Type B pancreatic cell (in vitro differentiated cells): Measurements from ENCODE around the gene PIP5K1C. TPM values are rescaled to one million over a fixed set of nuclear protein-coding genes. Genes with fewer than 3 reads are reported as not detected.

ENCODE experiments used
- DNase-seq: peaks from one replicate; pipeline ENCODE4 v3.0.0; 2021; ENCODE audit warnings: mixed read lengths; ENCODE audit not compliant: unreplicated experiment; ENCODE audit errors: extremely low spot score
- H3K27ac Mint-ChIP-seq: 2 replicates; pipeline ENCODE4 v1.8.0; 2021; ENCODE audit warnings: mild to moderate bottlenecking, mixed read lengths
- H3K27me3 Mint-ChIP-seq: 2 replicates; pipeline ENCODE4 v1.8.0; 2021; ENCODE audit warnings: mixed read lengths
- H3K36me3 Mint-ChIP-seq: 2 replicates; pipeline ENCODE4 v1.8.0; 2021; ENCODE audit warnings: mixed read lengths
- H3K4me1 Mint-ChIP-seq: one replicate; pipeline ENCODE4 v1.8.0; 2021; ENCODE audit warnings: mixed read lengths; ENCODE audit not compliant: unreplicated experiment
- H3K4me3 Mint-ChIP-seq: 2 replicates; pipeline ENCODE4 v1.8.0; 2021; ENCODE audit warnings: mild to moderate bottlenecking, mixed read lengths
- H3K9me3 Mint-ChIP-seq: 2 replicates; pipeline ENCODE4 v1.8.0; 2021; ENCODE audit warnings: mixed read lengths
- CTCF ChIP-seq: fragments of 200-600 bp; sonication (generic); conservative IDR thresholded peaks from 2 replicates; pipeline ENCODE4 v1.5.0; 2021; ENCODE audit warnings: antibody characterized with exemption, mild to moderate bottlenecking
- total RNA-seq: library from RNA; stranded (reverse); gene quantifications from 2 replicates; pipeline ENCODE4 v1.2.1, GENCODE V29; 2021; ENCODE audit warnings: low replicate concordance

PIP5K1C gene
- total RNA-seq, 1 donor from 2014 or later, result 44.5 TPM

- Mint-ChIP-seq H3K36me3 (no peaks in the 10 kb centered on the region), H3K27me3 (peaks cover 24% of the 10 kb centered on the region), H3K4me1 (peaks cover 3% of the 10 kb centered on the region), H3K9me3 (no peaks in the 10 kb centered on the region), H3K27ac (no peak overlapping the region), H3K4me3 (peak overlapping the region; percentile 85)
- TF ChIP-seq CTCF, result no peak
- DNase-seq, result peak; percentile 93
These were observed 21.0 kb upstream of the PIP5K1C start for GRCh38 chr19:3721131-3721886.

- Mint-ChIP-seq H3K27me3 (peaks cover 24% of the 10 kb centered on the region), H3K27ac (peak overlapping the region; percentile 36), H3K4me1 (peaks cover 3% of the 10 kb centered on the region), H3K9me3 (no peaks in the 10 kb centered on the region), H3K36me3 (no peaks in the 10 kb centered on the region), H3K4me3 (no peak overlapping the region)
- TF ChIP-seq CTCF, result no peak
- DNase-seq, result no peak
These were observed 20.2 kb upstream of the PIP5K1C start for GRCh38 chr19:3720349-3720917.

- no peak for TF ChIP-seq CTCF
- peaks cover 18% of the 10 kb centered on the region for H3K27me3 Mint-ChIP-seq
- no peaks in the 10 kb centered on the region for H3K9me3 Mint-ChIP-seq
- no peaks in the 10 kb centered on the region for H3K36me3 Mint-ChIP-seq
- DNase-seq, result no peak
- peaks cover 3% of the 10 kb centered on the region for H3K4me1 Mint-ChIP-seq
- no peak overlapping the region for H3K4me3 Mint-ChIP-seq
- no peak overlapping the region for H3K27ac Mint-ChIP-seq
These were observed 19.6 kb upstream of the PIP5K1C start for GRCh38 chr19:3719868-3720267.

- Mint-ChIP-seq H3K9me3 (no peaks in the 10 kb centered on the region), H3K4me1 (peaks cover 13% of the 10 kb centered on the region), H3K27me3 (peaks cover 3% of the 10 kb centered on the region), H3K27ac (no peak overlapping the region), H3K4me3 (no peak overlapping the region), H3K36me3 (no peaks in the 10 kb centered on the region)
- no peak for TF ChIP-seq CTCF
- DNase-seq, result no peak
These were observed 15.9 kb upstream of the PIP5K1C start for GRCh38 chr19:3716147-3716668.

- Mint-ChIP-seq H3K9me3 (no peaks in the 10 kb centered on the region), H3K4me1 (peaks cover 14% of the 10 kb centered on the region), H3K27ac (peak overlapping the region; percentile 89), H3K4me3 (peak overlapping the region; percentile 64), H3K36me3 (no peaks in the 10 kb centered on the region), H3K27me3 (peaks cover 3% of the 10 kb centered on the region)
- DNase-seq, result no peak
- TF ChIP-seq CTCF, result no peak
These were observed 12.7 kb upstream of the PIP5K1C start for GRCh38 chr19:3712663-3713611.
